Adrenal gland (tissue), 12 donors: ENCODE measurements around the gene ITPKC. TPM values are rescaled to one million over a fixed set of nuclear protein-coding genes. Genes with fewer than 3 reads are reported as not detected.

ENCODE experiments used
- DNase-seq, 7 donors: peaks; one replicate each; pipeline ENCODE4 v3.0.0-alpha.2; 2019 to 2020
- H3K27ac ChIP-seq, 5 donors: fragments of 200-600 bp; sonication (generic) in 4 of 5; 1 replicate in 3 of 5; 2 replicates in 2 of 5; pipeline versions ENCODE4 v1.5.1 to v1.8.0; 2016 to 2020; ENCODE audit warnings: mild to moderate bottlenecking in 1 of 5
- H3K27me3 ChIP-seq: fragments of 200-600 bp; 2 replicates; pipeline ENCODE4 v1.8.0; 2021
- H3K36me3 ChIP-seq, 2 donors: fragments of 200-600 bp; replicated peaks in 1 of 2; 1 replicate in 1 of 2; 2 replicates in 1 of 2; pipeline versions ENCODE4 v1.5.1 to v1.8.0; 2018 to 2022
- H3K4me1 ChIP-seq, 2 donors: fragments of 200-600 bp; replicated peaks in 1 of 2; 1 replicate in 1 of 2; 2 replicates in 1 of 2; pipeline versions ENCODE4 v1.5.1 to v1.8.0; 2018 to 2021
- H3K4me3 ChIP-seq, 4 donors: fragments of 200-600 bp; sonication (generic) in 3 of 4; one replicate each; pipeline ENCODE4 v1.5.1; 2016 to 2018
- H3K9me3 ChIP-seq, 3 donors: fragments of 200-600 bp; sonication (generic) in 1 of 3; replicated peaks in 1 of 3; 1 replicate in 2 of 3; 2 replicates in 1 of 3; pipeline versions ENCODE4 v1.5.1 to v1.8.0; 2016 to 2021
- POLR2A ChIP-seq, 2 donors: fragments of 450-650 bp; IDR thresholded peaks; one replicate each; pipeline ENCODE4 v1.6.1; 2017; ENCODE audit warnings: antibody characterized with exemption in 2 of 2, mild to moderate bottlenecking in 2 of 2, moderate library complexity in 1 of 2
- WGBS, 4 donors: extraction: QIAGEN DNeasy Blood & Tissue Kit in 2 of 4; methylation state at CpG; one replicate each; pipeline versions ENCODE4 v1.1.5 to v1.1.7; 2013 to 2017; 5-methylcytosine and 5-hydroxymethylcytosine counted together
- intact Hi-C, 2 donors: fragments of 100-400 bp; cut with DNase I; formaldehyde crosslinking; loops; one replicate each; pipeline versions ENCODE4 v1.14.1 to v1.15.0; 2022 to 2023
- polyA plus RNA-seq, 3 donors: library from polyadenylated mRNA; stranded (reverse); fragments of 200-250 nt in 2 of 3; fragments of 350-450 nt in 1 of 3; fragmentation: Illumina TruSeq in 1 of 3; extraction: RNeasy Lipid Tissue Mini Kit (QIAGEN cat#74804) in 1 of 3; gene quantifications; one replicate each; pipeline ENCODE4 v1.2.3, GENCODE V29; 2013 to 2014
- total RNA-seq, 9 donors: library from RNA; depleted of rRNA in 4 of 9; stranded (reverse); fragments of >200 nt in 4 of 9; fragments of 120-200 nt in 1 of 9; fragmentation: NEBNext Ultra II Directional in 1 of 9; extraction: Animal tissue kit (Norgen Biotek cat#: 25700) in 1 of 9; gene quantifications; one replicate each; pipeline versions ENCODE4 v1.1.0 to v1.2.4, GENCODE V29; 2013 to 2023
- TF ChIP-seq, protein P1 (sequence below), 6 experiments: fragments of 450-650 bp in 4 of 6; fragments of 200-600 bp in 2 of 6; sonication (generic) in 1 of 6; IDR thresholded peaks; 1 replicate in 5 of 6; 2 replicates in 1 of 6; pipeline versions ENCODE4 v1.5.1 to v1.8.0; 2016 to 2021; ENCODE audit warnings: antibody characterized with exemption in 6 of 6, mild to moderate bottlenecking in 2 of 6, moderate library complexity in 1 of 6
- donor health status: healthy with polysubstance abuse.
- donor health status: Bipolar disorder and iron deficiency.
- donor health status: DM: yes; HTN: yes; CAD: no.
- donor health status: DM: no; HTN: no; CAD: no.
- donor health status: DM: no; HTN: no; CAD: no.
- donor health status: DM: yes; HTN: yes; CAD: no.

The ITPKC gene
- total and polyA plus RNA-seq, 12 donors: 7.8 to 36.1 (median 22.5) TPM

DNA sequence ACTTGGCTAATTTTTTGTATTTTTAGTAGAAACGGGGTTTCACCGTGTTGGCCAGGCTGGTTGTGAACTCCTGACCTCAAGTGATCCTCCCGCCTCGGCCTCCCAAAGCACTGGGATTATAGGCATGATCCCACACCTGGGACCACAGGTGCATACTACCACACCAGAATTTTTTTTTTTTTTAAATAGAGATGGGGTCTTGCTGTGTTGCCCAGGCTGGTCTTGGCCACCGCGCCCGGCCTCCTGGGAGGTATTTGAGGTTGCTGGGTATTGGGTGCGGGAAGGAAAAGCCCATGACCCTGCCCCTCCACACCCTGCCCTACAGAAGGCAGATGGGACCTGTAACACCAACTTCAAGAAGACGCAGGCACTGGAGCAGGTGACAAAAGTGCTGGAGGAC, 19.7 kb downstream of the ITPKC start:
- Histone ChIP-seq H3K4me3 (no peak overlapping the region), H3K9me3 (no peaks in the 10 kb centered on the region), H3K27me3 (no peaks in the 10 kb centered on the region), H3K27ac (no peak overlapping the region), H3K36me3 (peaks cover 0 to 90% of the 10 kb centered on the region in 2 donors), H3K4me1 (no peaks in the 10 kb centered on the region)
- WGBS, 4 donors: 84 to 95% (median 87%) methylated on average over 9 of the region's 9 CpGs
- no peak for DNase-seq
- TF ChIP-seq, protein P1, sequence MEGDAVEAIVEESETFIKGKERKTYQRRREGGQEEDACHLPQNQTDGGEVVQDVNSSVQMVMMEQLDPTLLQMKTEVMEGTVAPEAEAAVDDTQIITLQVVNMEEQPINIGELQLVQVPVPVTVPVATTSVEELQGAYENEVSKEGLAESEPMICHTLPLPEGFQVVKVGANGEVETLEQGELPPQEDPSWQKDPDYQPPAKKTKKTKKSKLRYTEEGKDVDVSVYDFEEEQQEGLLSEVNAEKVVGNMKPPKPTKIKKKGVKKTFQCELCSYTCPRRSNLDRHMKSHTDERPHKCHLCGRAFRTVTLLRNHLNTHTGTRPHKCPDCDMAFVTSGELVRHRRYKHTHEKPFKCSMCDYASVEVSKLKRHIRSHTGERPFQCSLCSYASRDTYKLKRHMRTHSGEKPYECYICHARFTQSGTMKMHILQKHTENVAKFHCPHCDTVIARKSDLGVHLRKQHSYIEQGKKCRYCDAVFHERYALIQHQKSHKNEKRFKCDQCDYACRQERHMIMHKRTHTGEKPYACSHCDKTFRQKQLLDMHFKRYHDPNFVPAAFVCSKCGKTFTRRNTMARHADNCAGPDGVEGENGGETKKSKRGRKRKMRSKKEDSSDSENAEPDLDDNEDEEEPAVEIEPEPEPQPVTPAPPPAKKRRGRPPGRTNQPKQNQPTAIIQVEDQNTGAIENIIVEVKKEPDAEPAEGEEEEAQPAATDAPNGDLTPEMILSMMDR (IDR thresholded peaks at IDR 0.05): no peak
- no peak for TF ChIP-seq POLR2A (IDR thresholded peaks at IDR 0.05)
- intact Hi-C loops: no loop called here

DNA sequence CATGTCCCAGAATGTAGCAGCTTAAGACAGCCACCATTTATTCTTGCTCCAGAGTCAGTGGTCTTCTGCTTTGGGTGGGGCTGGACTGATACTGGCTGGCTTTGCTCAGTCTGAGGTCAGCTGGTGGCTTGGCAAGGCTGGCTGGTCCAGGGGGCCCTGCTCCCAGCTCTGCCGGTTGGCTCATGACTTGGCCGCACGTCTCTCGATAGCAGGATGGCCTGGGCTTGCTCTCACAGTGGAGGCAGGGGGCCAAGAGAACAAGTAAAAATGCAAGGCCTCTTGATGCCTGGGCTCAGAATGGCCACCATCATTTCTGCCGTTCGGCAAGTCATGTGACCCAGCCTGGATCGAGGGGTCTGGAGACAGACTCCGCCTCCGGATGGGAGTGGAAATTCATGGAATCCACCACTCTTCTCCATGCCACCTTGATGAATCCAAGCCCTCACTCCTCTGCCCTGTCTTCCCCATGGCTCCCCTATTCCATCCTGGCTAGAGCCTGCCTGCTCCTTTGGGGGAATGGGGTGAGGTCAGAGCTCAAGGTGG, 20.3 kb downstream of the ITPKC start:
- Histone ChIP-seq H3K27ac (no peak overlapping the region), H3K36me3 (peaks cover 0 to 85% of the 10 kb centered on the region in 2 donors), H3K27me3 (no peaks in the 10 kb centered on the region), H3K9me3 (no peaks in the 10 kb centered on the region), H3K4me1 (no peaks in the 10 kb centered on the region), H3K4me3 (no peak overlapping the region)
- WGBS, 4 donors: 88 to 92% (median 91%) methylated on average over 9 of the region's 9 CpGs
- intact Hi-C loops: no loop called here
- TF ChIP-seq, protein P1 (IDR thresholded peaks at IDR 0.05): no peak
- no peak for TF ChIP-seq POLR2A (IDR thresholded peaks at IDR 0.05)
- no peak for DNase-seq

DNA sequence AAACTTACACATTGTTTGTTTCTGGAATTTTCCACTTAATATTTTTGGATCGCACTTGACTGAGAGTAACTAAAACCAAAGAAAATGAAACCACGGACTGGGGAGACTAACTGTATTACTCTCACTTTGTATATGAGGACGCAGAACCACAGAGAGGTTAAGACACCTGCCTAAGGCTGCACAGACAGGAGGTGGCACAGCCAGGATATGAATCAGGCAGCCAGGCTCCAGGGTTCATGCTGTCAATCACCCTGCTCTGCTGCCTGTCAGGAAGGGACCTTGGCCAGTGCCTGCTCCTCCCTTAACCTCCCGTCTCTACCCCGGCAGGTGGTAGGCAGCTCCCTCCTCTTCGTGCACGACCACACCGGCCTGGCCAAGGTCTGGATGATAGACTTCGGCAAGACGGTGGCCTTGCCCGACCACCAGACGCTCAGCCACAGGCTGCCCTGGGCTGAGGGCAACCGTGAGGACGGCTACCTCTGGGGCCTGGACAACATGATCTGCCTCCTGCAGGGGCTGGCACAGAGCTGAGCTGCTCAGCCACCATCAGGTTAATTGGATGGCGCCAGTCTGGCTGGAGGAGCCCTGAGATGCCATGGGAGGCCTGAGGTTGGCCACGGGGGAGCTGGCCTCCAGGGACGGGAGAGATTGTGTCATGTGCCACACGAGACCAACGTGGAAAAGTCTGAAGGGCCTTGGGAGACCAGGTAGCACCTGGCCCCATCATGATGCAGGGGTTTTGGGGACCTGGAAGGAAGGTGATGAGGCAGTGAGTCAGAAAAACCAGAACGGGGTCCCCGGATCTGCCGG, 22.3 kb downstream of the ITPKC start:
- intact Hi-C loops: no loop called here
- Histone ChIP-seq H3K4me3 (no peak overlapping the region), H3K27ac (no peak overlapping the region), H3K36me3 (peaks cover 0 to 64% of the 10 kb centered on the region in 2 donors), H3K4me1 (no peaks in the 10 kb centered on the region), H3K27me3 (no peaks in the 10 kb centered on the region), H3K9me3 (no peaks in the 10 kb centered on the region)
- 76 to 87% (median 78%) methylated on average over 8 to 22 of the region's 22 CpGs for WGBS, 4 donors
- DNase-seq: no peak
- TF ChIP-seq POLR2A (IDR thresholded peaks at IDR 0.05): no peak

DNA sequence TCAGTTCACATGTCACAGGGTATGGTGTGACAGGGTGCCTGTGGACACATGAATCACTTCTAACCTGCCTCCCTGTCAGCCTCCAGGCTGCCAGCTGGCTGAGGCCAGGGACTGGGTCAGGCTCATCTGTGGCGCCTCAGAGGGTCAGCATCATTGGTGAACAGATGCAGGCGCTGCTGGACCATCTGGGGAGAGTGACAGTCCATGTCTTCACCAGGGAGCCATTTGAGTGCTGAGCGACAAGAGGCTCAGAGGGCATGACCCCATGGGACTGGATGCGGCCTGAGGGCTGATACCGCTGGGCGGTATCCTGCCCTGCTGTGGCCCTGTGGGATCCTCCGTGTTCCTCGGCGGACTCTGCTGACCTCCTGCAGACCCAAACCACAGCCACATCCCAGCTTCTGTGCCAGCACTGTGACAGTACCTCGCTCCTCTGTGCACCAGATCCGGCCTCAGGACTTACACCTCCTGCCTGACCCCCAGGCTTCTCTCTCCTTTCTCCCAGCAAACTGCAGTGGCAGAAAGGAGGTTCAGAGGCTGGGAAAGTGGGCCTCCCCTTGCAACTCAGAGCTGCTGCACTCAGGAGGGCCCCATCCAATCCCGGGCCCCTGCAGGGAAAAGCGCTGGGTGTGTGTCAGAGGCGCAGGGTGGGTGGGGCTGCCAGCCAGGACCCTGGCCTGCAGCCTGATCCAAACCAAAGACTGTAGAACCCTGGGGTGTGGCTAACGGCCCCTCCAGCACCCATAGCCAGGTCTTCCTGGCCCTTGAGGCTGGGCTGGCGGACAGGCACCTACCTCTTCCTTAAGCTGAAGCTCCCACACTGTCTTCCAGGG, 23.2 kb downstream of the ITPKC start:
- DNase-seq: no peak
- Histone ChIP-seq H3K27ac (no peak overlapping the region), H3K36me3 (peaks cover 0 to 56% of the 10 kb centered on the region in 2 donors), H3K4me1 (peaks cover 0 to 4% of the 10 kb centered on the region in 2 donors), H3K27me3 (no peaks in the 10 kb centered on the region), H3K9me3 (no peaks in the 10 kb centered on the region), H3K4me3 (no peak overlapping the region)
- TF ChIP-seq, protein P1 (IDR thresholded peaks at IDR 0.05): no peak
- TF ChIP-seq POLR2A (IDR thresholded peaks at IDR 0.05): no peak
- intact Hi-C loops: no loop called here
- 73 to 93% (median 81%) methylated on average over 5 to 16 of the region's 16 CpGs for WGBS, 4 donors
